DMS 273 treated with DMSO at 0.1 percent for 48 hours (cell line): Measurements from ENCODE around the gene ITPKC.
A peak's percentile ranks its signal among the peaks of the same experiment; 100 is the strongest.

Source experiments
- DNase-seq: peaks from one replicate; lab custom pipeline; 2025; lab: John Stamatoyannopoulos, UW

Gene ITPKC

GRCh38 chr19:40690050-40690692 is 26.7 kb upstream of the ITPKC start, which contains the start of gene NUMBL:
Gene NUMBL, minus strand, starts transcription at chr19:40690651. Its CDS starts 168 bp downstream, at chr19:40690483.
- DNase-seq = no peak

GRCh38 chr19:40690693-40691420 is 26.1 kb upstream of the ITPKC start:
- peak; percentile 96 for DNase-seq

DNA sequence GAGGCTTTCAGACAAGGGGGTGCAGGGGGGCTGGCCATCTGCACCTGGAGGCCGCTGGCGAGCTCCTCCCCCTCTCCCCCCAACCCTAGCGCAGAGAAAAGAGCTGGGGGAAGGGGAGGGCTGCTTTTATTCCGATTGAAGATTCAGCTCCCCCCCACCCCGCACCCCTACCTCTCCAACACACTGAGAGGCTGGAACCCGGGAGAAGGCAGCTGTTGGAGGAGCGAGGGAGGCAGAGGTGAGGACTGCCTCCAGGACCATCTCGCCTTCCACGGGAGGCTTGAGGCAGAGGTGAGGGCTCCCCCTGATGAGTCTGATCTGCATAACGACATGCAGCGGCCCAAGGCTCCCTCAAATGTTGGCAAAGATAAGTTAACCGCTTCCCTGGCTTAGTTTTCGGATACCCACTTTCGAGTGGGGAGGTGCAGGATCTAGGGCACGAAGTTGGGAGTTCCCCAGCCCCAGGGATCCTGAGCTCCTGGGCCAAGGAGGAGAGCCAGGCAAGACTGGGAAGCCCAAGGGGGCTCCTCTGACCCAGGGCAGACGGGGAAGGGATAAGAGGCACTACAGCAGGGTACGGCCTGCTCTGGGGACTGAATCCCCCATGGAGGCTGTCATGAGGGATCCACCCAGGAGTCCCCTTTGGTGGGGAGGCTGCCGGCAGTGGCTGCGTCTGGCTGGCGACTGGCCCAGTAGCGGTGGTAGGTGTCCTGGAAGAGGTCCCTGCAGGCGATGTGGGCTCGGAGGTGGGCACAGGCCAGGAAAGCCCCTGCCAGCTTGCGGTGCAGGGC is 25.3 kb upstream of the ITPKC start:
- no peak for DNase-seq

DNA sequence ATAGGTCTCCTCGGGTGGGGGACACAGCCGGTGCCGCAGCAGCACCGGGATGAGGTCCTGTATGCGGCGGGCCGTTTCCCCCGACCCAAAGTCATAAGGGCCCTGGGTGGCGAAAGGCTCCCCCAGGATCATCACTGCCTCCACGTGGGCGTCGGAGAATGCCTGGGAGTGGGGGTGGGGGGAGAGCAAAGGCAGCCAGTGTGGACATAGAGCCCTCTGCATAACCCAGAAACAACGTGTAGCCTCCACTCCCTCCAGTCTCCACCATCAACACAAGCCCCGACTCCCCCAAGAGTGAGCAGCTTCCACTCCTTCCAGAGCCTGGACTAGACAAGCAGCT is 24.7 kb upstream of the ITPKC start:
- DNase-seq = no peak

- DNase-seq = no peak
These were observed 23.6 kb upstream of the ITPKC start for GRCh38 chr19:40693150-40693788.

DNA sequence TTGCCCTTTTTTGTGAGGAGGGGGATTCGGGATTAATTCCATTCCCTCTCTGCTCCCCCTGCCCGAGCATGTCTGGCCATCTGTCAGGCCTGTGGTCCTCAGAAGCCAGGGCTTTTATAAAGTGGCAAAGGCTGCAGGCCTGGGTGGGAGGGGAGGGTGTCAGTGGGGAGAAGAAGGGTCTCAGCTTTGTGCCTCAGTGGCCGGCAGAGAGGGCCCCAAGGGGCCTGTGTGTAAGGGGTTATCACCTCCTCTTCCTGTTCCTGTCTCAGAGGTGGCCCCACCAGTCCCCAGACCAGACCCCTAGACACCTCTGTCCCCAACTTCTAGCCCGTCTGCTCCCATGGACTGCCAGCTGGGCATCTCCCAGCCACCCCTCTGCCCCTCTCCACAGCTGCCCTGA is 23.0 kb upstream of the ITPKC start:
- DNase-seq = no peak

DNA sequence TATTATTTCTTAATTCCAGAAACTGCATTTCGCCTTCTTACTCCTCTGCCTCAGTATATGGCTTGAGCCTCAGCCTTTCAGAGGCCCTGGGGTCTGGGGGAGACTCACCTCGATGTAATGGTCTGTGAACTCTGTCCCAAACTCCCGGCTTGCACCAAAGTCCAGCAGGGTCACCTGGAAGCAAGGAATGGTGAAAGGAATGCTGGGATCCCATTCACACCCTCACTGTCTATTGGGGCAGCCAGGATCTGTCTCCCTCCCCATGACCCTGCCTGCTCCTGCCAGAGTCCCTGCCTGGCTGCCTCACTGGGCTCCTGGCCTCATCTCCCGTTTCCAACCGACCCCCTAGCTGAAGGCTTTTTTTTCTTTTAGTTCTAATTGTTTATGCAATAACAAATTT is 21.0 kb upstream of the ITPKC start:
- DNase-seq = no peak

- DNase-seq = no peak
These were observed 19.9 kb upstream of the ITPKC start for GRCh38 chr19:40697007-40697406.

DNA sequence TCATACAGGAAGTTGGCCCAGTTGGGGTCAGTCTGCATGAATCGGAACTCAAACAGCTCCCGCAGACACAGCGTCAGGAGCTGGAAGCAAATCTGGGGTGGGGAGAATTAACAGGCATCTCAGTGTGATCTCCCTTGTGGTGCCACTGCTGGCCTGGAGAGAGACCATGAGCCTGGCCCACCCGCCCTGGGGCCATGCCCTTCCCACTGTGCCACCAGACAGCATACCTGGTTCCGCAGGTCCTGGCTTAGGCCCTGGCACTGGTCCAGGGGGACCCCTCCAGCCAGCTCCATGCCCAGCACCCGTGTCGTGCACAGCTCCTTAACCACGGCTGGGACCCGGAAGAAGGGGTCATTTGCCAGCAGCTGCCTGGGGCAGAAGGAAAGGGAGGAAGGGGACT is 16.8 kb upstream of the ITPKC start:
- DNase-seq = no peak

- no peak for DNase-seq
These were observed 15.2 kb upstream of the ITPKC start for GRCh38 chr19:40701758-40702157.

DNA sequence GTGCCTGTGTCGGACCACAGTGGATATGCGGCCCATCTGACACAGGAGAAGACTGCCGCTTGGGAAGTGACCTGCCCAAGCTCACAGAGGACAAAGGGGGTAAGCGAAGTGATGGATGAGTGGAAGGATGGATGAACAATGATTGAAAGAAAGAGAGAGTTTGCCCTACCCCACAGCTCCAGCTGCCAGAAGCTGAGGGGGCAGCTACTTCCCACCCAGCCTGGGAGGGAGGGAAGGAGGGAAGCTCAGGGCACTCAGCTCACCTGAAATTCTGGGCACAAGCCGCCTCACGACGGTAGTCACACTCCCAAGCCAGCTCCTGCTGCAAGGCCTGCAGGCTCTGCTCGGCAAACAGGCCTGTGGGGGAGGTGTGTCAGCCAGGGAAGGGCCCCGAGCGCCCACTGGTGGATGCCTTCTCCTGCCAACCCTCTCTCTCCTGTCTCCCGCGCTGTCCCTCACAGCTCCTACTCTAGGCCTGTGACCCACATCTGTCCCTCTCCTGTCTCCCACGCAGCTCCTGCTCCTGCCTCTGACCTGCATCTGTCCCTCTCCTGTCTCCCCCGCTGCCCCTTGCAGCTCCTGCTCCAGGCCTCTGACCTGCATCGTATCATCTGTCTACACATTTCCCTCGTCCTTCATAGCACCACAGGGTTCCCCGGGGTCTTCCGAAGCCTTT is 14.4 kb upstream of the ITPKC start:
- peak; percentile 32 for DNase-seq

DNA sequence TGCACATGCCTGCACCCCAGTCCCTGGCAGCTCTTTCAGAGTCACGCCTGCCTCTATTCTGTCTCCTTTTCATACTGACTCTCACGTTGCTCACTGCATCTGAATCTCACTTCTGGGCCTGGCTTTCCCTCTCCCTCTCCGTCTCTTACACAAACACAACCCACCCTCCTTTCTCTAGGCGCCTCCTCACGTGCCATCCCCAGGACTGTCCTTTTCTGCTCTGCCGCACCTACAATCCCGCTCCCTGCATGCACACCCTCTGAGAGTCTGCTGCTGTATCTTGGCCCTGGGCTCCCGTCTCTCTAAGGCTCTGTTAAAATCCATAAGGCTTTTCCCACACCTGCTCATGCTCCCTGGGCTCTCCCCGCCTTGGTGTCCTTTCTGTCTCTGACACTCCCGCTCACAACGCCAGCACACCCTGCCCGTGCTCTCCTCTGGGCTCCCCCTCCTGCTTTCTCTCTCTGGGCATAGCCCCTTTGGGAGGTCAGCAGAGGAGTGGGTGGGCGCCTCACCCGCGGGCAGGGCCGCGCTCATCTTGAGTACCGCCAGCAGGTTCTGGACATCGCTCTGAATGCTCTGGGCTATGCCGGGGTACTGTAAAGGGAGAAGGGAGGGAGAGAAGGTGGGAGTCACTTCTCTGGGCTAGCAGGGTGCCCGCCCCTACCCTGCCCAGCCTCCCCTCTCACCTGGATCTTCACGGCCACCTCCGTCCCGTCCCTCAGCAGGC is 13.7 kb upstream of the ITPKC start:
- DNase-seq = no peak

GRCh38 chr19:40704491-40705361 is 12.2 kb upstream of the ITPKC start:
- no peak for DNase-seq

- DNase-seq = no peak
These were observed 11.6 kb upstream of the ITPKC start for GRCh38 chr19:40705362-40705651.

GRCh38 chr19:40705950-40706619 is 10.8 kb upstream of the ITPKC start:
- no peak for DNase-seq

- no peak for DNase-seq
These were observed 9.3 kb upstream of the ITPKC start for GRCh38 chr19:40707615-40708014.

GRCh38 chr19:40709817-40710216 is 7.1 kb upstream of the ITPKC start:
- DNase-seq = no peak

GRCh38 chr19:40713939-40714338 is 3.0 kb upstream of the ITPKC start:
- no peak for DNase-seq

DNA sequence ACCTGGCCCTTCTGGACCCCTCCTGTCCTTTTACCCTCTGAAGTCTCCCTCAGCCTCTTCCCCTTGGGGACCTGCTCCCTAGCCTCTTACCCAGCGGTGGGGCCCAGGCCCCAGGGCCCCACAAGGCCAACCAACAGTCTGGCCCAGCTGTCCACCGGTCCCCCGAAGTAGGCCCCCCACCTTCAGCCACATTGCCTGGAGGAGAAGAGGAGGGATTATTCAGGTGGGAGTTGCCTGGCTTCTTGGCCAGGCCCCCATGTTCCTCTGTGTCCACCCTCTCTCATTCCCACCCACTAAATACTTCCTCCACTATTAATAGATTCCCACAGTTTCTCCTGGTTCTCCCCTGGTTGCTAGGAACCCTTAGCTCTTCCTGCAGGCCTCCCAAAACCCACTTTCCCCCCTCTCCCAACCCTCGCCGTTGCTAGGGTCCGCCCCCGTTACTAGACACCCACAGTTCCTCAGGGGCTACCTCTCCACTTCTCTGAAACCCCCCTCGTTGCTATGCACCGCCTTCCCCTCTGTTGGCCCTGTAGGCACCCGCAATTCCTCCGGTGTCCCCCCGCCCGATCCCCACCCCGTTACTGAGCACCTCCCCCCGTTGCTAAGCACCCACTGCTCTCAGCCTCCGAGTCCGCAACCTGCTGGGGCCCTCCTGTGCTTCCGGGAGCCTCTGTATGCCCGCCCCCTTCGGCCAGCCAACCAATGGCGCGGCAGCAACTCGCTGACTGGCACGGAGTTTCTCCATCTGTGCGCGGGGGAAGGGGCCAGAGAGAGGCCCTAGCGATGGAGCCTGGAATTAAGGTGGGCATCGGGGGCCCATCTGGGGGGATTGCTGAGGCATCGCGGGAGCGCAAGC is 2.2 kb upstream of the ITPKC start:
- peak; percentile 78 for DNase-seq
